Peyer's patch (tissue), 4 donors: Measurements from ENCODE around the gene LCE1D. TPM values are rescaled to one million over a fixed set of nuclear protein-coding genes. Genes with fewer than 3 reads are reported as not detected.

Experiments
- DNase-seq, 3 donors: peaks; one replicate each; pipeline ENCODE4 v3.0.0-alpha.2; 2017 to 2019
- H3K27ac ChIP-seq, 4 donors: fragments of 200-600 bp; sonication (generic); one replicate each; pipeline ENCODE4 v1.5.1; 2016 to 2019
- H3K27me3 ChIP-seq, 2 donors: fragments of 200-600 bp; sonication (generic); one replicate each; pipeline ENCODE4 v1.5.1; 2019
- H3K36me3 ChIP-seq, 3 donors: fragments of 200-600 bp; sonication (generic); one replicate each; pipeline ENCODE4 v1.5.1; 2016 to 2019
- H3K4me1 ChIP-seq, 4 donors: fragments of 200-600 bp; sonication (generic); one replicate each; pipeline ENCODE4 v1.5.1; 2016 to 2019
- H3K4me3 ChIP-seq, 4 donors: fragments of 200-600 bp; sonication (generic); 1 replicate in 3 of 4; 2 replicates in 1 of 4; pipeline ENCODE4 v1.5.1; 2016 to 2019; ENCODE audit warnings: mild to moderate bottlenecking in 1 of 4
- H3K9me3 ChIP-seq, 4 donors: fragments of 200-600 bp; sonication (generic); one replicate each; pipeline ENCODE4 v1.5.1; 2016 to 2019; ENCODE audit warnings: mild to moderate bottlenecking in 1 of 4
- CTCF ChIP-seq, 6 experiments: fragments of 450-650 bp in 4 of 6; fragments of 200-600 bp in 2 of 6; sonication (generic) in 1 of 6; IDR thresholded peaks; one replicate each; pipeline ENCODE4 v1.5.1; 2017 to 2019; ENCODE audit warnings: antibody characterized with exemption in 6 of 6, mild to moderate bottlenecking in 3 of 6, moderate library complexity in 1 of 6
- POLR2A ChIP-seq, 2 donors: fragments of 450-650 bp; IDR thresholded peaks; one replicate each; pipeline ENCODE4 v1.5.1; 2017; ENCODE audit warnings: antibody characterized with exemption in 2 of 2, mild to moderate bottlenecking in 2 of 2, moderate library complexity in 2 of 2
- total RNA-seq, 4 donors: library from RNA; depleted of rRNA; stranded (reverse); fragments of >200 nt; gene quantifications; one replicate each; pipeline ENCODE4 v1.1.0, GENCODE V29; 2016

LCE1D gene
- total RNA-seq, 4 donors from 2014 or later = not detected

DNA sequence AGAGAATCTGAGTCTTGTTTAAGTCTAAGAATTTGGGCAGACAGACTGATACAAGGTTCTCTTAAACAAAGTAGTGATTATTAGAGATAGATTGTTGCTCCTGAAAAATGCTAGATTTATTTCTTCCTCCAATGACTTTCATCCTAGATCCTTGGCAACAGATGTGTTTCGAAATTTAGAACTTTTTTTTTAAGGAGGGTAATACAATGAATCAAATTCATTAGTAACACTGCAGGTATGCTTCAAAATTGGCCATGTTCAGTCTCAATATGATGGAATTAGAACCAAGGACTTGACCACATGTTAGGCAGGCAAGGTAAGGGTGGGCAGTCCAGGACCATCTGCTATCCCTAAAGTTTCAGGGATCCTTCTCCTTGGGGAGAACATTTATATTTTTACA is 26.1 kb upstream of the LCE1D start:
- Histone ChIP-seq H3K9me3 (no peaks in the 10 kb centered on the region), H3K27ac (no peak overlapping the region), H3K36me3 (no peaks in the 10 kb centered on the region), H3K4me1 (no peaks in the 10 kb centered on the region), H3K4me3 (no peak overlapping the region), H3K27me3 (no peaks in the 10 kb centered on the region)
- no peak for DNase-seq
- no peak for TF ChIP-seq CTCF (IDR thresholded peaks at IDR 0.05)
- no peak for TF ChIP-seq POLR2A (IDR thresholded peaks at IDR 0.05)

- Histone ChIP-seq H3K9me3 (no peaks in the 10 kb centered on the region), H3K4me3 (no peak within 1 kb of the TSS), H3K27me3 (no peaks in the 10 kb centered on the region), H3K36me3 (no peaks in the 10 kb centered on the region), H3K4me1 (no peaks in the 10 kb centered on the region), H3K27ac (no peak within 1 kb of the TSS)
- TF ChIP-seq CTCF (IDR thresholded peaks at IDR 0.05) (no peak), POLR2A (IDR thresholded peaks at IDR 0.05) (no peak)
- DNase-seq = no peak
Measured at GRCh38 chr1:152774875-152775274, 21.6 kb upstream of the LCE1D start, which contains the start of gene LCE1F. TSS of gene LCE1F (plus strand) at chr1:152775140. CDS start at chr1:152776372, 1,232 bp downstream.

DNA sequence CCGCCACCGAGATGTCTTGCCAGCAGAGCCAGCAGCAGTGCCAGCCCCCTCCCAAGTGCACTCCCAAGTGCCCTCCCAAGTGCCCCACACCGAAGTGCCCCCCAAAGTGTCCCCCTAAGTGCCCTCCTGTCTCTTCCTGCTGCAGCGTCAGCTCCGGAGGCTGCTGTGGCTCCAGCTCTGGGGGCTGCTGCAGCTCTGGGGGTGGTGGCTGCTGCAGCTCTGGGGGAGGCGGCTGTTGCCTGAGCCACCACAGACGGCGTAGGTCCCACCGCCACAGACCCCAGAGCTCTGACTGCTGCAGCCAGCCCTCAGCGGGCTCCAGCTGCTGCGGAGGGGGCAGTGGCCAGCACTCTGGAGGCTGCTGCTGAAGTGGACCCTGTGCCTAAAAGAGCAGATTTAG is 20.2 kb upstream of the LCE1D start:
- H3K27ac ChIP-seq = no peak overlapping the region
- TF ChIP-seq POLR2A (IDR thresholded peaks at IDR 0.05) (no peak), CTCF (IDR thresholded peaks at IDR 0.05) (no peak)
- no peaks in the 10 kb centered on the region for H3K36me3 ChIP-seq
- DNase-seq = no peak
- H3K4me1 ChIP-seq = no peaks in the 10 kb centered on the region
- H3K9me3 ChIP-seq = no peaks in the 10 kb centered on the region
- H3K27me3 ChIP-seq = no peaks in the 10 kb centered on the region
- H3K4me3 ChIP-seq = no peak overlapping the region

GRCh38 chr1:152777510-152778137 is 18.9 kb upstream of the LCE1D start:
- Histone ChIP-seq H3K9me3 (no peaks in the 10 kb centered on the region), H3K4me3 (no peak overlapping the region), H3K36me3 (no peaks in the 10 kb centered on the region), H3K4me1 (no peaks in the 10 kb centered on the region), H3K27ac (no peak overlapping the region), H3K27me3 (no peaks in the 10 kb centered on the region)
- DNase-seq = no peak
- TF ChIP-seq CTCF (IDR thresholded peaks at IDR 0.05) = no peak
- TF ChIP-seq POLR2A (IDR thresholded peaks at IDR 0.05) = no peak

- TF ChIP-seq POLR2A (IDR thresholded peaks at IDR 0.05) = no peak
- no peak for TF ChIP-seq CTCF (IDR thresholded peaks at IDR 0.05)
- Histone ChIP-seq H3K27me3 (no peaks in the 10 kb centered on the region), H3K9me3 (no peaks in the 10 kb centered on the region), H3K4me3 (no peak overlapping the region), H3K4me1 (no peaks in the 10 kb centered on the region), H3K27ac (no peak overlapping the region), H3K36me3 (no peaks in the 10 kb centered on the region)
- DNase-seq = no peak
Measured at GRCh38 chr1:152783095-152783494, 13.4 kb upstream of the LCE1D start.

DNA sequence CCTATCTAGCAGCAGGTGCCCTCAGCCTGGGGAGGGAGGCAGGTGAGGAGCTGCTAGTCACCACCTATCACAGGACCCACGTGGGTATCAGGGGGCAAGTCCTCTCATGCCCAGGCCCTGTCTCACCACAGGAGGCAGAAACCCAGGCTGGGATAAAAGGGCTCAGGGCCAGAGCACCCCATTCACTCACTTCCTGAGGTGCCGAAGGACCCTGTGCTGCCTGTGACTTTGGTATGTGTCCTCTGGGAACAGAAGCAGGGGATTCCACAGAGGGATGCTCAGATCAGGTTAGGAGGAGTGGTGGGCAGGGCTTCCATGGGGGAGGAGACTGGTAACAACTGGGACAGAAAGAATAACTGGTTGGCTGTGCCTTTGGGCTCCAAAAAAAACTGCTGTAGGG is 10.4 kb upstream of the LCE1D start, which contains the start of gene LCE1E:
LCE1E (plus strand) TSS at position 181 of the 400 bp plus-strand sequence. CDS start 1,043 bp downstream, outside the sequence.
- no peak within 1 kb of the TSS for H3K27ac ChIP-seq
- H3K4me1 ChIP-seq = no peaks in the 10 kb centered on the region
- H3K36me3 ChIP-seq = no peaks in the 10 kb centered on the region
- no peak for TF ChIP-seq CTCF (IDR thresholded peaks at IDR 0.05)
- no peak for TF ChIP-seq POLR2A (IDR thresholded peaks at IDR 0.05)
- H3K27me3 ChIP-seq = no peaks in the 10 kb centered on the region
- H3K4me3 ChIP-seq = no peak within 1 kb of the TSS
- H3K9me3 ChIP-seq = no peaks in the 10 kb centered on the region
- DNase-seq = no peak
